LNCaP clone FGC (cell line): ENCODE results near the gene DNAH5.

Experiments used
- DNase-seq: peaks from one replicate; pipeline ENCODE4 v3.0.0-alpha.2; 2011; ENCODE audit warnings: low read depth
- H3K4me3 ChIP-seq: 2 replicates; pipeline ENCODE4 v1.5.1; 2011; ENCODE audit warnings: mild to moderate bottlenecking, low read depth, low read length, control low read depth
- CTCF ChIP-seq: IDR thresholded peaks from 2 replicates; pipeline ENCODE4 v1.5.1; 2012; ENCODE audit warnings: mild to moderate bottlenecking; ENCODE audit not compliant: control insufficient read depth, insufficient read depth; ENCODE audit errors: extremely low read depth

Gene DNAH5

GRCh38 chr5:13662626-13663025 lies 281.9 kb downstream of the DNAH5 start:
- DNase-seq = no peak
- no peak for TF ChIP-seq CTCF

GRCh38 chr5:13661272-13661671 lies 283.2 kb downstream of the DNAH5 start:
- no peak overlapping the region for H3K4me3 ChIP-seq
- DNase-seq = no peak
- no peak for TF ChIP-seq CTCF

More at GRCh38 chr5:13662626-13663025, 281.9 kb downstream of the DNAH5 start:
- H3K4me3 ChIP-seq = no peak overlapping the region

DNA sequence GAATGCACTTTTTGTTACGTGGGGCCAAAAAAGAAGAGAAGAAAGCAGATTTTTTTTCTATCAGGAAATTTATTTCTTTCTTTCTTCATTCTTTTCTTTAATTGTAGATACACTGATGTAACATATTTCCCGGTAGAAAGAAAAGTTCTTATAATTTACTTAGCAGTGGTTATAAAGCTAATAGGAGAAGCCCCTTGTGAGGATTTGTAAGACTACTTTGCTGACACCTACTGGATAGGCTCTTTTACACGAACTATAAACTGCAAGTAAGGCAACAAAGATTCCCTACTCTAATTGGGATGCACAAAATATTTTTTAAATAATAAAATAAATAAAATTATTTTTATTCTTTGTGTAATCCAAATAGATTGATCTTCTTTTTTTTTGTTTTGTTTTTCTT lies 284.4 kb downstream of the DNAH5 start:
- TF ChIP-seq CTCF = peak; percentile 6; the same call in 1 of the 2 replicates
- no peak overlapping the region for H3K4me3 ChIP-seq
- no peak for DNase-seq

GRCh38 chr5:13659391-13659790 lies 285.1 kb downstream of the DNAH5 start:
- no peak overlapping the region for H3K4me3 ChIP-seq
- DNase-seq = no peak
- TF ChIP-seq CTCF = no peak

GRCh38 chr5:13658761-13659160 lies 285.7 kb downstream of the DNAH5 start:
- TF ChIP-seq CTCF = no peak
- DNase-seq = no peak
- H3K4me3 ChIP-seq = no peak overlapping the region

- TF ChIP-seq CTCF = no peak
- H3K4me3 ChIP-seq = no peak overlapping the region
- DNase-seq = no peak
Measured at GRCh38 chr5:13658152-13658551, 286.3 kb downstream of the DNAH5 start.

- no peak for DNase-seq
- no peak for TF ChIP-seq CTCF
- H3K4me3 ChIP-seq = no peak overlapping the region
Measured at GRCh38 chr5:13653709-13654108, 290.8 kb downstream of the DNAH5 start.
